Stimulated activated memory B cell treated with anti-CD40 and anti-IgM and Interleukin-4, amounts not matched to agents 10 μg/mL and 1 μg/mL and 100 μg/mL, for 72 hours (primary cell): ENCODE results near the gene EFCC1.

Source experiments
- ATAC-seq: fragments of 150-1000 bp; cut with Tn5 transposase; 2 replicates; pipeline ENCODE4 v1.10.0; 2021
- H3K27ac Mint-ChIP-seq: one replicate; pipeline ENCODE4 v1.8.0; 2022; ENCODE audit warnings: mild to moderate bottlenecking, mixed read lengths
- H3K27me3 Mint-ChIP-seq: one replicate; pipeline ENCODE4 v1.8.0; 2022; ENCODE audit warnings: mixed read lengths
- H3K36me3 Mint-ChIP-seq: one replicate; pipeline ENCODE4 v1.8.0; 2022; ENCODE audit warnings: mixed read lengths
- H3K4me1 Mint-ChIP-seq: one replicate; pipeline ENCODE4 v1.8.0; 2022; ENCODE audit warnings: mixed read lengths
- H3K4me3 Mint-ChIP-seq: one replicate; pipeline ENCODE4 v1.8.0; 2022; ENCODE audit warnings: mild to moderate bottlenecking, moderate library complexity, mixed read lengths
- H3K9me3 Mint-ChIP-seq: one replicate; pipeline ENCODE4 v1.8.0; 2022; ENCODE audit warnings: mixed read lengths

The EFCC1 gene

DNA sequence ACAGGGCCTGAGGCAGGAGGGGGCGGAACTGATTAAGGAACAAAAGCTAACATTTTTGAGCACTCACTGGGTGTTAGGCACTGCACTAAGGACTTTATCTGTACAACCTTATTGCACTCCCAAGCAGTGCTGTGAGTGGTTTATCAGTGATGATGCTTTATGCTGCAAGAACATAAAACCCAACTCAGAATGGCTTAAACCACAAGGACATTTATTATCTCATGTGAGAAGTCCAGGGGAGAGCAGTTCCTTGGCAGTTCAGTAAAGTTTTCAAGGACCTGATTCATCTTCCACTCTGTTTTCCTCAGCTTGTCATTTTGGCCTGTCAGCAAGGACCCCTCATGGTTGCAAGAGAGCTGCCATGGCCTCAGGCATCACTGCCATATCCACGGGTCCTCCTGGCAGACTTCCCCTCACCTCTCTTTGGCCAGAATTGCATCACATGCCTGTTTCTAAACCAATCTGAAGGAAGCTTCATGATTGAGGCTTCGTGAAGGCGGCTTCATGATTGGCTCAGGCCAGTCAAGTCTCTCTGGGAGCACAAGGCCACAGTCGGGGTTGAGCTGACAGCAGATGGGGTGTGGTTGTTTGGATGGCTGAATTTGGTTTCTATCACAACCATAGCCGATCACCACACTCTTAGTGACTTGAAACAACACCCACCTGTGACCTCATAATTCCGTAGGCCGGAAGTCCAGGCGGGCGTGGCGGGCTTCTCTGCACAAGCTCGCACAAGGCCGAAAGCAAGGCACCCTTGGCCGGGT lies 15.8 kb downstream of the EFCC1 start:
- ATAC-seq = peak; percentile 89
- H3K4me1 Mint-ChIP-seq = peaks cover 40% of the 10 kb centered on the region
- H3K27me3 Mint-ChIP-seq = no peaks in the 10 kb centered on the region
- H3K9me3 Mint-ChIP-seq = no peaks in the 10 kb centered on the region
- peak overlapping the region; percentile 69 for H3K27ac Mint-ChIP-seq
- no peaks in the 10 kb centered on the region for H3K36me3 Mint-ChIP-seq
- no peak overlapping the region for H3K4me3 Mint-ChIP-seq

DNA sequence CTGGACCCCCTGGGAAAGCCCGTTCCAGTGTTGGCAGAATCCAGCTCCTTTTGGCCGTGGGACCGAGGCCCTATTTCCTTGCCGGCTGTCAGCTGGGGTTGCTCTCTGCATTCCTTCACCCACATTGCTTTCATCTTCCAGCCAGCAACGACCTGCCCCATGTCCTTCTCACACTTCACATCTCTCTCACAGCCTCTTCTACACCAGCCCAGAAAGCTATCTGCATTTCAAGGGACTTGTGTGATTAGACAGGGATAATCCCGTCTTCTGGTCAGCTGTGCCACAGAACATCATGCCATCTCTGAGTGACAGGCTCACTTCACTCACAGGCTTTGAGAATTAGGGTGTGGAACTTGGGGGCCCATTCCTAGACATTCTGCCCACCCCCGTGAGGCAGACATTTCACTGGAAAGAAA lies 16.4 kb downstream of the EFCC1 start:
- Mint-ChIP-seq H3K27me3 (no peaks in the 10 kb centered on the region), H3K4me3 (peak overlapping the region; percentile 38), H3K36me3 (no peaks in the 10 kb centered on the region), H3K4me1 (peaks cover 40% of the 10 kb centered on the region), H3K9me3 (no peaks in the 10 kb centered on the region), H3K27ac (peak overlapping the region; percentile 69)
- ATAC-seq = no peak

DNA sequence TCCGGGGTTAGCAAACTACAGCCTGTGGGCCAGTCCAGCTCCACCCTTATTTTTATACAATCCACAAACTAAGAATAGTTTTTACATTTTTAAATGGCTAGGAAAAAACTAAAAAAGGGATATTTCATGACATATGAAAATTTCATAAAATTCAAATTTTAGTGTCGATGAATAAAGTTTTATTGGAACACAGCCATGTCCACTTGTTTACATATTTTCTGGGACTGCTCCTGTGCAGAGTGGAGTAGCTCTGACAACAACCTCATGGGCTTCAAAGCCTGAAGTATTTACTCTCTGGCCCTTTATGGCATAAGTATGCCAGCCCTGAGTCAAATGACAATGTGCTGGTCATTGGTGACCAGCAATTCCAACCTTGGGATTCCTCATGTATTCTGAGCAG lies 17.2 kb downstream of the EFCC1 start:
- H3K27ac Mint-ChIP-seq = peak overlapping the region; percentile 55
- H3K27me3 Mint-ChIP-seq = no peaks in the 10 kb centered on the region
- ATAC-seq = no peak
- H3K4me1 Mint-ChIP-seq = peaks cover 40% of the 10 kb centered on the region
- no peaks in the 10 kb centered on the region for H3K9me3 Mint-ChIP-seq
- no peak overlapping the region for H3K4me3 Mint-ChIP-seq
- no peaks in the 10 kb centered on the region for H3K36me3 Mint-ChIP-seq

DNA sequence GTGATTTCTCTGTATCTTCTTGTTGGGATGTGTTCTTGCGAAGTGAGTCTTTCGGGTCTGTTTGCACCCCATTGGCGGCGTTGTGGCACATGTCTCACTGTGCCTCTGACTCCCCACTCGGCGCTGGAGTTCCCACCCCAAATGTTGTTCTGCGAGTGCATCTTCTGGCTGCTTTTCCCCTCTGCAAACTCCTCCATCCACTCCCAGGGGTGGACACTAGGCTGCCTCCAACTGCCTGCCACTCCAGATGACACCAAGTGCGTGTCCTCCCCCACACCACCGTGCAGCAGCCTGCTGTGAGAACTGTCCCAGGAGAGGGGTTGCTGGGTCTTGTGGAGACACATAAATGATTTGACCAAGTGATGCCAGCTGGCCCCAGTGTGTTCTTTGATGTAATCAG lies 17.6 kb downstream of the EFCC1 start:
- no peaks in the 10 kb centered on the region for H3K27me3 Mint-ChIP-seq
- ATAC-seq = no peak
- H3K27ac Mint-ChIP-seq = peak overlapping the region; percentile 55
- H3K4me3 Mint-ChIP-seq = no peak overlapping the region
- H3K9me3 Mint-ChIP-seq = no peaks in the 10 kb centered on the region
- H3K36me3 Mint-ChIP-seq = no peaks in the 10 kb centered on the region
- H3K4me1 Mint-ChIP-seq = peaks cover 40% of the 10 kb centered on the region

DNA sequence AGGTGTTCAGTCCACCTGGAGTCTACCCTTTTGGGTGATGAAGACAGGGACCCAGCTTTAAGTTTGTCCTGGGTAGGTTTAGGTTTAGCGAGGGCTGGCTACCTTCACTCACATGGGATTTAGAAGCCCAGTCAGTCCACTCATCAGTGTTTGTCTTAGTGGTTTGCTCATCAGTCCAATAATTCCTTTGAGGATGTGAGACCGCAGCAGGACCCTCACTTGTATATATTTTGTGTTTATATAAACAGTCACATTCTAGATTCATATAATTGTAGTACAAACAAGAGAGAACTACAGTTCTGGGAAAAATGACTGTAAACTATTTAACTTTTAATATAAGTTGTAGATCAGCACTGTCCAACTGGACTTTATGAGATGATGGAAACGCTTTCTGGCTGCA lies 18.2 kb downstream of the EFCC1 start:
- Mint-ChIP-seq H3K36me3 (no peaks in the 10 kb centered on the region), H3K4me1 (peaks cover 40% of the 10 kb centered on the region), H3K27ac (peak overlapping the region; percentile 55), H3K27me3 (no peaks in the 10 kb centered on the region), H3K9me3 (no peaks in the 10 kb centered on the region), H3K4me3 (no peak overlapping the region)
- ATAC-seq = no peak

- Mint-ChIP-seq H3K9me3 (no peaks in the 10 kb centered on the region), H3K27ac (no peak overlapping the region), H3K4me3 (no peak overlapping the region), H3K27me3 (no peaks in the 10 kb centered on the region), H3K4me1 (peaks cover 30% of the 10 kb centered on the region), H3K36me3 (no peaks in the 10 kb centered on the region)
- no peak for ATAC-seq
Observed at GRCh38 chr3:129020691-129021090, 19.6 kb downstream of the EFCC1 start.

DNA sequence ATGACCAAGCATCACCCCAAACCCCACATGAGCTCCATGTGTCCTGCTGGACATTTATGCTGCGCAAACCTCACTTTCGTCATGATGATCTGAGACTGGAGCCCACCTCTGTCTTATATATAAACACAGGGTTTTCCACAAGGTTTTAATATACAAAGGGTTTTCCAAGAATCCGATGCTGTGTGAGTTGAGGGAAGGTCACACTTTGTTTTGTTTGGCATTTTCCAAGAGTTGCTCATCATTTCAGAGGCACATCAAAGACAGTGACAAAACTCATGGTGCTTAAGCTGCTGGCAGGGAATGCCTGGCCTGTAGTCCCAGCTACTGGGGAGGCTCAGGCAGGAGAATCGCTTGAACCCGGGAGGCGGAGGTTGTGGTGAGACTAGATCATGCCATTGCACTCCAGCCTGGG lies 20.0 kb downstream of the EFCC1 start:
- Mint-ChIP-seq H3K27ac (no peak overlapping the region), H3K9me3 (no peaks in the 10 kb centered on the region)

DNA sequence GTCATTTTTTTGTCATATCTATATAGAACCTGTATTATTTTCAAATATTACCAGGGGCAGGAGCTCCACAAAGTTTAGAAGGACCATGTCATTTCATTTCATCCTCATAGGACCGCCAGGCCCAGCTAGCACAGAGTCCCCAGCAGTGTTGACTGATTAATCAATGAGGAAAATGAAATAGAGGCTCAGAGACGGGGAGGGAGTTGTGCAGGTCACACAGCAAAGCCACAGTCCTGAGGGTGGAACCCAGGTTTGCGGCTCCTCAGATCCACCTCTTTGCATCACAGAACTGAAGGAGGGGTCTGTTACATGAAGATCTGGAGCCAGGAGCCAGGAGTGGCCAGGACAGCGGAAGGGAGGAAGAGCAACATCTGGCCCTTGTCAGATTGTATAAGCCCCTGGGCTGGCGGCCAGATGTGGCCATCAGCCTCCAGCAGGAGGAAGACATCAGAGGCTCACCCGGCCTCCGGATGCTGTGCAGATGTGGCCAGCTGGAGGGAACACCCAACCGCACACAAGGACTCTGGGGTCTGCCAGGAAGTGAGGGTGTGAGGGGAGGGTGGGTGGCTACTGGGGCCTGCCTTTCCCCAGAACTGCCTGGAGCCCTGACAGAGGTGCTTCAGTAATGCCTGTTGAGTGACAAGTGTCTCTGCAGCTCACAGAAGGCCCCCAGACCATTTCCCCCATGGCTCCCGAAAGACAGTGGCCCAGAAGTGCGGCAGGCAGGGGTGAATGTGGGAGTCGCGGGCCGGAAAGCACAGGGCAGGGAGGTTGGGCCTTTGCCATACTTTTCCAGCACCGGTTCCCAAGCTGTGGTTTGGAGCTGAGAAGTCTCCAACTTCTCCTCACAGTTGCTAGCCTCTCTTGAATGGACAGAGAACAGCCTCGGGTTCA lies 21.3 kb downstream of the EFCC1 start:
- ATAC-seq = no peak

More for the DNA sequence above, 20.0 kb downstream of the EFCC1 start:
- H3K4me3 Mint-ChIP-seq = no peak overlapping the region
- peaks cover 27% of the 10 kb centered on the region for H3K4me1 Mint-ChIP-seq
- H3K27me3 Mint-ChIP-seq = no peaks in the 10 kb centered on the region
- H3K36me3 Mint-ChIP-seq = no peaks in the 10 kb centered on the region
- no peak for ATAC-seq

GRCh38 chr3:129023008-129023358 lies 21.9 kb downstream of the EFCC1 start:
- Mint-ChIP-seq H3K4me3 (no peak overlapping the region), H3K27ac (no peak overlapping the region), H3K27me3 (no peaks in the 10 kb centered on the region), H3K36me3 (no peaks in the 10 kb centered on the region), H3K4me1 (peaks cover 18% of the 10 kb centered on the region), H3K9me3 (no peaks in the 10 kb centered on the region)
- ATAC-seq = no peak

More for the DNA sequence above, 21.3 kb downstream of the EFCC1 start:
- peak overlapping the region; percentile 5 for H3K27ac Mint-ChIP-seq
- no peaks in the 10 kb centered on the region for H3K36me3 Mint-ChIP-seq
- no peaks in the 10 kb centered on the region for H3K27me3 Mint-ChIP-seq
- no peaks in the 10 kb centered on the region for H3K9me3 Mint-ChIP-seq
- H3K4me3 Mint-ChIP-seq = no peak overlapping the region
- peaks cover 23% of the 10 kb centered on the region for H3K4me1 Mint-ChIP-seq

GRCh38 chr3:129023909-129024308 lies 22.8 kb downstream of the EFCC1 start:
- Mint-ChIP-seq H3K4me1 (peaks cover 13% of the 10 kb centered on the region), H3K27me3 (peaks cover 2% of the 10 kb centered on the region)

DNA sequence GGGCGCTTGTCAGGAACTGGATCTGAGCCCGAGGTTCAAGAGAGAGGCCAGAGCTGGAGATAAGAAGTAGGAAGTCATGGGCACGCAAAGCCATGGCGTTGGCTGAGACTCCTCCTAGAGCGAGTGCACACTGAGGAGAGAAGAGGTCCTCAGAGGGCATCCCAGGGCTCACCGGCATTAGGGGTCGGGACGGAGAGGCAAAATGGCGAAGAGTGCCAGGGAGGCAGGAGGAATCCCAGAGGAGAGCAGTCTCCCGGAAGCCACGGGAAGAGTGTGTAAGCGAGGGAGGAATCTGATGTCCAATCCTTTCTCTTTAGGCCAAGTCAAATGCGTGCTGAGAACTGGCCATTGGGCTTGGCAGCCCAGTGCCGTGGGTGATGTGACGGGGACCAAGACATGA lies 24.0 kb downstream of the EFCC1 start:
- Mint-ChIP-seq H3K27ac (no peak overlapping the region), H3K36me3 (no peaks in the 10 kb centered on the region), H3K9me3 (no peaks in the 10 kb centered on the region), H3K4me1 (peaks cover 10% of the 10 kb centered on the region), H3K4me3 (no peak overlapping the region), H3K27me3 (peaks cover 6% of the 10 kb centered on the region)
- no peak for ATAC-seq

More at GRCh38 chr3:129023909-129024308, 22.8 kb downstream of the EFCC1 start:
- Mint-ChIP-seq H3K27ac (no peak overlapping the region), H3K4me3 (no peak overlapping the region), H3K9me3 (no peaks in the 10 kb centered on the region), H3K36me3 (no peaks in the 10 kb centered on the region)
- no peak for ATAC-seq

- H3K27me3 Mint-ChIP-seq = peaks cover 6% of the 10 kb centered on the region
- no peak overlapping the region for H3K4me3 Mint-ChIP-seq
- no peak for ATAC-seq
- peak overlapping the region; percentile 80 for H3K27ac Mint-ChIP-seq
- no peaks in the 10 kb centered on the region for H3K9me3 Mint-ChIP-seq
- no peaks in the 10 kb centered on the region for H3K36me3 Mint-ChIP-seq
- peaks cover 10% of the 10 kb centered on the region for H3K4me1 Mint-ChIP-seq
Observed at GRCh38 chr3:129025691-129026435, 24.8 kb downstream of the EFCC1 start.

GRCh38 chr3:129026728-129027543 lies 25.8 kb downstream of the EFCC1 start:
- peak; percentile 99 for ATAC-seq

GRCh38 chr3:129027544-129027880 lies 26.4 kb downstream of the EFCC1 start:
- H3K36me3 Mint-ChIP-seq = no peaks in the 10 kb centered on the region
- H3K27me3 Mint-ChIP-seq = peaks cover 13% of the 10 kb centered on the region
- H3K4me1 Mint-ChIP-seq = peaks cover 10% of the 10 kb centered on the region
- ATAC-seq = no peak
- no peaks in the 10 kb centered on the region for H3K9me3 Mint-ChIP-seq
- peak overlapping the region; percentile 51 for H3K4me3 Mint-ChIP-seq
- H3K27ac Mint-ChIP-seq = no peak overlapping the region

More at GRCh38 chr3:129026728-129027543, 25.8 kb downstream of the EFCC1 start:
- peaks cover 10% of the 10 kb centered on the region for H3K4me1 Mint-ChIP-seq
- H3K27me3 Mint-ChIP-seq = peaks cover 7% of the 10 kb centered on the region
- H3K27ac Mint-ChIP-seq = peak overlapping the region; percentile 80
- H3K9me3 Mint-ChIP-seq = no peaks in the 10 kb centered on the region
- H3K4me3 Mint-ChIP-seq = peak overlapping the region; percentile 78
- no peaks in the 10 kb centered on the region for H3K36me3 Mint-ChIP-seq
